Measurements from ENCODE around the gene ATP6V1B1. TPM values are rescaled to one million over a fixed set of nuclear protein-coding genes. Genes with fewer than 3 reads are reported as not detected.

Gene ATP6V1B1
- total RNA-seq, 1 donor from 2014 or later, result not detected

- TF ChIP-seq CTCF (IDR thresholded peaks at IDR 0.05; ENCODE audit: insufficient read depth, low read length, severe bottlenecking), result no peak
- no peak overlapping the region for H3K4me3 ChIP-seq (ENCODE audit: low read depth, low read length)
- no peaks in the 10 kb centered on the region for H3K36me3 ChIP-seq (ENCODE audit: control insufficient read depth, insufficient read depth, low read length)
- peaks cover 47% of the 10 kb centered on the region for H3K27me3 ChIP-seq (ENCODE audit: control insufficient read depth, insufficient read depth, low read length)
- FAIRE-seq (no peak), DNase-seq (ENCODE audit: low read depth) (no peak)
Measured at GRCh38 chr2:70902579-70902978, 33.1 kb upstream of the ATP6V1B1 start.

DNA sequence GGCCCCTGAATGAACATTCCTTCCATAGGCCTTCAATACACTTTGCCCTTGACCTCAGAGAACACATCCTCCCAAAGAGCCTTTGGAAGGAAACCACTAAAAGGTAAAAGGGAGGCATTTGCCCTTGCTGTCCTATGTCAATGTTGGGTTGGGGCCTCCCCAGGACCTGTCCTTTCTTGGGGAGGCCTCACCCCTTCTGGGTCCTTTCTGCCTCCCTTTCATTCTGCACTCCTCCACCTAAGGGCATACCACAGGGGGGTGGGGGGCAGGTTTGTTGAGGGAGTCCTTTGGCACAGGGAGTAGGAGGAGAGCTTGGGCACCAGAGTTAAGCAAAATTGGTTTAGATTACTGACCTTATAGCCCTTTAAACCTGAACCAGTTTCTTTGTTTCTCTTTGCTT is 32.5 kb upstream of the ATP6V1B1 start:
- FAIRE-seq (no peak), DNase-seq (ENCODE audit: low read depth) (no peak)
- H3K27me3 ChIP-seq (ENCODE audit: control insufficient read depth, insufficient read depth, low read length), result peaks cover 44% of the 10 kb centered on the region

DNA sequence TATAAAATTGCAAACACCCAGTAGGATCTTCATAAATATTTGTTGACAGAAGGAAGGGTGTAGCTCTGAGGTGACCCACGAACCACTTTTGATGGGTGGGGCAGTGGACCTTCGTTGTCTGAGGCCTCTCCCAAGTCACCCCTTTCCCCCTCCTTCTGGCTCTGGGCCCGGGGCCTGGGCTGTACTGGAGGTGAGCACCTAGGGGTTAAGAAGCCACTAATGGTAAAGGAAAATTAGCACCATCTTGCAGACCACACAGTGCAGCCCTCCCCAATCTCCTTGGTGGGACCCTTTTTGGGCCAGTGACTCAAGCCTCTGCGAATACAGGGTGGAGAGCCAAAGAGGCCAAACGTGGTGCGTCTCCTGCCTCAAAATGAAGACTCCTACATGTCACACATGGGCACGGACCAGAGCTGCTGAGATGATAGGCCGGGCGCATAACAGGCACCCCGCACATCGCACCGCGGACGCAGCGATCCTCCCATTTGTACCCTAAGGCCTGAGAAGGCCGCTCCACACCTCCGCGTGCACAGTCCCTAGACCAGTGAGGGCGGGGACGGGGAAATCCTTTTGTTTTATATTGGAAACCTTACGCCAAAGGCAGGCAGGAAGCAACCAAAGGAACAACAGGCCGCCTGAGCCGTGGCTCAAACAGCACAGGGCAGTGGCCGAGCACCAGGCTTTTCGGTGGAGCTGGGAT is 31.9 kb upstream of the ATP6V1B1 start:
- no peak overlapping the region for H3K4me3 ChIP-seq (ENCODE audit: low read depth, low read length)
- H3K36me3 ChIP-seq (ENCODE audit: control insufficient read depth, insufficient read depth, low read length), result no peaks in the 10 kb centered on the region
- FAIRE-seq (no peak), DNase-seq (ENCODE audit: low read depth) (no peak)
- TF ChIP-seq CTCF (IDR thresholded peaks at IDR 0.05; ENCODE audit: insufficient read depth, low read length, severe bottlenecking), result no peak
- peaks cover 40% of the 10 kb centered on the region for H3K27me3 ChIP-seq (ENCODE audit: control insufficient read depth, insufficient read depth, low read length)

More for the DNA sequence above, 32.5 kb upstream of the ATP6V1B1 start:
- H3K4me3 ChIP-seq (ENCODE audit: low read depth, low read length), result no peak overlapping the region
- no peak for TF ChIP-seq CTCF (IDR thresholded peaks at IDR 0.05; ENCODE audit: insufficient read depth, low read length, severe bottlenecking)
- H3K36me3 ChIP-seq (ENCODE audit: control insufficient read depth, insufficient read depth, low read length), result no peaks in the 10 kb centered on the region

DNA sequence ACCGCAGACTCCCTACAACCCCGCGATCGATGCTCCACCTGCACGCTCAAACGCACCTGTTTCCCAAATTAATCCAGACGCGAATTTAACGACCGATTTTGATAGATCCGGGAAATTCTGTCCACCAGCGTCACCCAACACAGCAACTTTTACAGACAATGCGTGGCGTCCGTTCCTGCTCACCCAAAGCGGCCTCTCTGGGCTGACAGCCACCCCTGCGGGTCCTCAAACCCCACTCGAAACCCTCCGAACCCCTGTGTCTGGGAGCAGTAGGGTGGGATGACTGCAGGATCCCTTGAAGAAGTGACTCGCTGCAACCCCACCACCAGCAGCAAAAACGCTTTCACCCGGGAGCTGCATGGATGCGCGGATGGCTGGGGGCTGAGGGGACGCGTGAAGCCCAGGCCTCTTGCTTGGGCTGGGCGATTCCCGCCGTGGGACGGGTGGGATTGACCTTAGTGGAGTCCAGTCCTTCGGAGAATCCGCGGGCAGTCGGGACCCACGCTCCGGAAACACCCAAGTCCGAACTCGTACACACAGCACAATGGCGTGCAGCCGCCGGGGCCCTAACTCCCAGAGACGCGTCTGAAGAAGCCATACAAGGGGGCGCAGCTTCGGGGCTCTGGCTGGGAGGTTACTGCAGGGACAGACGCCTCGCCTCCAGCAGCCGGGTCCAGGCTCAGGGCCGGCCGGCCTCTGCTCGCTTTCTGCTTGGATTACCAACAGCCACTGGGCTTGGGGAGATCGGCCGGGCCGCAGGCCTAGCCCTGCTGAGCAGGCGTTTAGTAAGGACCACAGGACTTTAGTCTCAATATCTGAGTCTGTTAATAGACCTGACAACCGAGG is 31.1 kb upstream of the ATP6V1B1 start:
- FAIRE-seq (no peak), DNase-seq (ENCODE audit: low read depth) (no peak)
- H3K4me3 ChIP-seq (ENCODE audit: low read depth, low read length), result no peak overlapping the region
- H3K36me3 ChIP-seq (ENCODE audit: control insufficient read depth, insufficient read depth, low read length), result no peaks in the 10 kb centered on the region
- no peak for TF ChIP-seq CTCF (IDR thresholded peaks at IDR 0.05; ENCODE audit: insufficient read depth, low read length, severe bottlenecking)
- H3K27me3 ChIP-seq (ENCODE audit: control insufficient read depth, insufficient read depth, low read length), result peaks cover 32% of the 10 kb centered on the region

DNA sequence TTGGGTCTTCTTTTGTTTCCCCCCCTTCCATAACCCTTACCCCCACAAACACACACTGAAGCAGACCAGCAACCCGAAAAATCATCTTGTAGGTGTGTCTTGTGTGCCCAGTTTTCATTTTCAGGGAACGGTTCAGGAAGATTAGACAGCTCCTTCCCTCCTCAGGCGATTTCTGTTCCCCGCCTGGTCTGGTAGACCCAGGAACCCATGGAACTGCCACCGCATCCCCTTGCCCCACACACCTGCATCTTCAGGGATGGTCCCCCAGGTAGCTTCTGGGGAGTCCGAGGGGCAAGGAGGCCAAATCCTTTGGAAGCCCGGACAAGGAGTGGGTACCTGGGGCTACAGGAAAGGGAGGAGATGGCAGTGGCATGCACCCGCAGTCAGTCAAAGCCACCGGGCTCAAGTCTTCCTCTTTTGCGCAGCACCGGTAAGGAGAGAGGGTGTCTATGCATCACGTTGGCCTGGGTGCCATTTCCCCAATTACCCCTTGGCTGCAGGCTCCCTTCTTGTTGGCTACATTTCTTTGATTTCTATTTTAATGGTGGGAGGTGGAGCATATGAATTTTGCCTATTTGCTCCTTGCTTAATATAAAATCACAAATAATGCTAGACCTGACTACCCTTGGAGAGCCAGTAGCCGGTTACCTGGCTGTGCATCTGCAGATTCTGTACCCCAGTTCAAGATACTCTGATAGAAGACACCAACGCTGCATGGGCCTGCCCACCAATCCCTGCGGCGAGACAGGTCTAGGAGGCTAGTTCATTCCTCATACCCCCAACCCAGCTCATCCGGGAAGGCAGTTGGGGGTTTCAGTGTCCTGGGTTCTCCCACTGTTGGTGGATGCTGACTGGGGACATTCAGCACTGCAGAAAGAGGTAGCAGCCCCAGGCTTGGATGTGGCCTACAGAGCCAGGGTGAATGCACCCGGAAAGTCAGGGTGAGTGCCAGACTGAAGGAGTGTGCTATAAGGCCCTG is 30.0 kb upstream of the ATP6V1B1 start:
- no peak overlapping the region for H3K4me3 ChIP-seq (ENCODE audit: low read depth, low read length)
- H3K27me3 ChIP-seq (ENCODE audit: control insufficient read depth, insufficient read depth, low read length), result peaks cover 27% of the 10 kb centered on the region
- H3K36me3 ChIP-seq (ENCODE audit: control insufficient read depth, insufficient read depth, low read length), result no peaks in the 10 kb centered on the region
- DNase-seq (ENCODE audit: low read depth) (no peak), FAIRE-seq (no peak)
- no peak for TF ChIP-seq CTCF (IDR thresholded peaks at IDR 0.05; ENCODE audit: insufficient read depth, low read length, severe bottlenecking)

Data from bronchial epithelial cell (primary cell).